Amniotic stem cell (primary cell): ENCODE measurements around the gene MBD3L5.
"Not testable (repeated sequence)": the region's sequence is repeated elsewhere in the genome, so short reads cannot be mapped to it uniquely, and the experiment has no call there.

Experiments
- DNase-seq: peaks from one replicate; lab custom pipeline; 2025; lab: John Stamatoyannopoulos, UW

Gene MBD3L5

GRCh38 chr19:7052896-7053295, 22.5 kb downstream of the MBD3L5 start:
- not testable (repeated sequence) for DNase-seq

DNA sequence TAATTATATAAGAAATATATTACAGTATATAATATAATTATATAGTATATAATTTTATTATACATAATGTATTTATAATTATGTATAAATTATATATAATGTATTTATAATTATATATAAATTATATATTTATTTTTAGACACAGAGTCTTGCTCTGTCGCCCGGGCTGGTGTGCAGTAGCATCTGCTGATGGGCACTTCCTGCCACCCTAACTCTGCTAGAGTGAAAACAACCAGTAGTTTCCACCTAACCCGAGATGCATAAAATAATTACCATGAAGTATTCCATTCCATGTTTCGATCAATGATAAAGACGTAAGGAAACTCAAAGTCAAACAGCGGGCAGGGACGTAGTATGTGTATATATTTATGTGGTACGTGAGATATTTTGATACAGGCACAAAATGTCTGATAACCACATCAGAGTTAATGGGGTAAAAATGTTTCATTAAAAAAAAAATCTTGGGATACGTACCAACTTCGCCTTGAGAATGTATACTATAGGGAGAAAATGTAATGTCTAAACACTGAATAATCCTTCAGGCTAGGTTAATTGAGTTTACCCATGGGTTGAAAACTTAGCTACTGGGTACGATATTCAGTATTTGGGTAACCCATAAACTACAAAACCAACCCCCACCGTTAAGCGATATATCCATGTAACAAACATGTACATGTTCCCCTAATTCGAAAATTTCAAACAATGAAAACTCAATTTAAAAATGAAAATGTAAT, 24.4 kb downstream of the MBD3L5 start:
- DNase-seq, result not testable (repeated sequence)

DNA sequence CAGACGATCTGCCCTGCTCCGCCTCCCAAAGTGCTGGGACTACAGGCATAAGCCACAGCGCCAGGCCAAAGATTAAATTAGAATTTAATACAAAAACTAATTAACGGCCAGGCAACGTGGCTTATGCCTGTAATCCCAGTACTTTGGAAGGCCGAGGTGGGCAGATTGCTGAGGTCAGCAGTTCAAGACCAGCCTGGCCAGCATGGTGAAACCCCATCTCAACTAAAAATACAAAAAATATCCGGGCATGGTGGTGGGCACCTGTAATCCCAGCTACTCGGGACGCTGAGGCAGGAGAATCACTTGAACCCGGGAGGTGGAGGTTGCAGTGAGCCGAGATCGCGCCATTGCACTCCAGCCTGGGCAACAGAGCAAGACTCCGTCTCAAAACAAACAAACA, 25.3 kb downstream of the MBD3L5 start:
- not testable (repeated sequence) for DNase-seq

GRCh38 chr19:7056371-7056770, 26.0 kb downstream of the MBD3L5 start:
- not testable (repeated sequence) for DNase-seq

- DNase-seq, result not testable (repeated sequence)
These were observed 28.2 kb downstream of the MBD3L5 start, which contains the start of gene MBD3L3 for GRCh38 chr19:7058576-7058975. Gene MBD3L3 (minus strand): TSS chr19:7058676. CDS start chr19:7058605, 71 bp downstream.

GRCh38 chr19:7059977-7060376, 29.6 kb downstream of the MBD3L5 start:
- DNase-seq, result not testable (repeated sequence)

GRCh38 chr19:7063339-7063738, 33.0 kb downstream of the MBD3L5 start:
- no peak for DNase-seq

DNA sequence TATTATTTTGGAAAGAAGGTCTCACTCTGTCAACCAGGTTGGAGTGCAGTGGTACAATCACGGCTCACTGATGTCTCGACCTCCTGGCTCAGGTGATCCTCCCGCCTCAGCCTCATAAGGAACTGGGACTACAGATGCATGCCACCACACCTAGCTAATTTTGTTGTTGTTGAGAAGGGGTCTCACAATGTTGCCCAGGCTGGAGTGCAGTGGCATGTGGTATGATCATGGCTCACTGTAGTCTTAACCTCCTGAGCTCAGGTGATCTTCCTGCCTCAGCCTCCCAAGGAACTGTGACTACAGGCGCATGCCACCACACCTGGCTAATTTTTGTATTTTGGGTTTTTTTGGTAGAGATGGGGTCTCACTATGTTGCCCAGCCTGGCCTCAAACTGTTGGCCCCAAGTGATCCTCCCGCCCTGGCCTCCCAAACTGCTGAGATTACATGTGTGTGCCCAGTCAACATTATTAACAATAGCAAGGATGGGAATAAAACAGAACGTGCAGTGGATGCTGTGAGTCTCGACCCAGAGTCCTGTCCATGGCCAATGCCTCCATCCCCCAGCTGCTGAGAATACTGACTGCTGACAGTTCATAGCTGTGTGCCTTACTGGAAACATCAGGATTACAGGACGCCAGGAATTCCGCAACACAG, 33.5 kb downstream of the MBD3L5 start:
- no peak for DNase-seq

GRCh38 chr19:7067122-7067521, 36.7 kb downstream of the MBD3L5 start:
- not testable (repeated sequence) for DNase-seq

DNA sequence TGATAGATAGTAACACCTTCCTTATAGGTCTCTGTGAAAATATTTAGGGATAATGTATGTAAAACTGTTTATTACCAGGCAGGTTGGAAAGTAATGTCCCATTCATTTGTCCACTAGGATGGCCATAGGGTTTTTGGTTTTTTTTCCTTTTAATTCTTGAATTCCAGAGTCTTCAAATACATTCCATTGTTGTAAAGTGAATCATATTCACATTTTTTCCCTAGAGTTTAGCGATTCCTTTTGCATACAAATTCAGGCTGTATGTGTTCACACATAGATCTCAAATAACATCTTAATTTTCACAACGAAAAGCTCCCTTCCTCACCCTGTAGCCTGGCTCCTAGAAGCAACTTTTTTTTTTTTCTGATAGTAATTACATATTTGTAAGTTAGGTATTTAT, 37.3 kb downstream of the MBD3L5 start:
- no peak for DNase-seq

DNA sequence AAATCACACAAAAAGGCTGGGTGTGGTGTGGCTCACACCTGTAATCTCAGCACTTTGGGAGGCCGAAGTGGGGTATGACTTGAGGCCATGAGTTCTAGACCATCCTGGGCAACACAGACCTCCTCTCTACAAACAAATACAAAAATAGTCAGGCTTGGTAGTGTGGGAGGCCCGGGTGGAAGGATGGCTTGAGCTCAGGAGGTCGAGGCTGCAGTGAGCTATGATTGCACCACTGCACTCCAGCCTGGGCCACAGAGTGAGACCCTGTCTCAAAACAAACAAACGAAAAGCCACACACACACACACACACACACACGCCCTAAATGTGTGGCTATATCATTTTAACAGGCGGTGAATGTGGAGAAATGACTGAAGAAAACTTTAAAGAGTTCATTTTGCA, 38.2 kb downstream of the MBD3L5 start:
- DNase-seq, result no peak

DNA sequence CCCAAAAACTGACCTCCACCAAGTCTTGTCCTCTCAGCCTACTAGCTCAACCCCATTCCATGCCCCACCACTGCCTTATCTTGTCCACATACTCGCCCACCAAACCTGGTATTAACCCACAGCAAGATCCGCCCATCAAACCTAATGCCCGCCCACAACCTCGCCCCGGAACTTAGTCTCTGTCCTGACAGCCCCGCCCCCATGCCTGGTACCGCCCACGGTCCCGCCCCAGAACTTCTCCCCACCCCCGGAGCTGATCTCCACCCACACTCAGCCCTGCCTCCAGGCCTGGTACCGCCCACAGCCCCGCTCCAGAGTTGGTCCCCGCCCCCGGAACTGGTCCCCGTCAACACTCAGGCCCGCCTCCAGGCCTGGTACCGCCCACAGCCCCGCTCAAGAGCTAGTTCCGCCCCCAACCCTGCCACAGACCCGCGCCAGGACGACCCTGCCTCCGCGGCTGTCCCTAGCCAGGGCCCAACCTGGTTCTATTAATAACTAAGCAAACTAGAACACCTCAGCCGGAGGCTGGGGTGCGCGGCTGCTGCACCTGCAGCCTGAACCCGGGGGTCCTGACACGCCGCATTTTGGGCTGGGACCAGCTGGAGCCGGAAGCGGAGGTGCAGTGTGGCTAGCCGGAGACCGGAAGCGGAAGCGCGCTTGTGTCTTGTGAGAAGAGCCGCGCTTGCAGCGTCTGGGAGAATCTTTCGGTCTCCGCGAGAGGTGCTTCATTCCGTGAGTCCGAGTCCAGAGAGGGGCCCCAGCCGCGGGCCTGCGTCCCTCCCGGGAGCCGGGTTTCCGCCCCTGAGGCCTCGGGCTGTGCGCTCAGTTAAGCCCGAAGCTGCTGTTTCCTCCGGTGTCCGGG, 38.9 kb downstream of the MBD3L5 start, which contains the start of gene ZNF557:
Gene ZNF557 (plus strand): TSS at position 662 of the 862 bp plus-strand sequence. CDS start 5,372 bp downstream, outside the sequence.
- DNase-seq, result peak; percentile 96

GRCh38 chr19:7069904-7070226, 39.5 kb downstream of the MBD3L5 start:
- no peak for DNase-seq

- DNase-seq, result no peak
These were observed 42.2 kb downstream of the MBD3L5 start for GRCh38 chr19:7072541-7072940.

- no peak for DNase-seq
These were observed 44.4 kb downstream of the MBD3L5 start for GRCh38 chr19:7074705-7075282.

DNA sequence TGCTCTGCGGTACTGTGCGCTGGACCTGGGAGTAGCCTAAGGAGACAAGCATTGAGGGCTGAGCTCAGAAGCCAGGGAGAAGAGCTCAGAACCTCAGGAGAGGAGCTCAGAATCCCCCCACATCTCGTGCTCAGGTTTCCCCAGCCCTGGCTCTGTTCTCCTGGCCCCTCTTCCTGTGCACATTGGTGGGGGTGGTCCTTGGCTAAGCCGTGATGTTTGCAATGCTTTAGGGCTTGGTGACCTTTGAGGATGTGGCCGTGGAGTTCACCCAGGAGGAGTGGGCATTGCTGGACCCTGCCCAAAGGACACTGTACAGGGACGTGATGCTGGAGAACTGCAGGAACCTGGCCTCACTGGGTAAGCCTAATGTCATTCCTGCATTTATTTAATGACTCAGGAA, 45.8 kb downstream of the MBD3L5 start:
- no peak for DNase-seq

- no peak for DNase-seq
These were observed 47.6 kb downstream of the MBD3L5 start for GRCh38 chr19:7078008-7078407.
